ENCODE results near the gene OLR1. TPM values are rescaled to one million over a fixed set of nuclear protein-coding genes. Genes with fewer than 3 reads are reported as not detected.

The OLR1 gene
- total RNA-seq, 4 donors from 2014 or later, result 0.41 TPM; not detected in 3

DNA sequence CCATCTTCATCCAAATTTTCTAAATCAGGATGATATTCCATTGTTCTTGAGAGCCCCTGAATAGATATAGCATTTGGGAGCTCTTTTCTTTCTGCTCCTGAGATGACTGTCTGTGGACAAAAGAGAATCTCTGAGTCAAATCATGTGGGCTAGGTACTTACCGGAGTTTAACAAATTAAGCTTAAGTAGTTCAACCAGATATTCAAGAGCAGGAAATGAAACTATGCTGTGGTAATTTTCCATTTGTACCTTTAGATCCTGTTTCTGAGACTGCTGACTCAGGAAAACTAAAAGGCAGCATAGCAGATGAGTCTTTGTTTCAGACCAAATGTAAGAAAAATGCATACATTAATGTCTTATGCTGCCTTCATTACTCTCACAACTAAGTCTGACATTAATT lies 41.9 kb downstream of the OLR1 start, which contains the start of gene CLEC7A:
TSS of gene CLEC7A (minus strand) at position 158 of the 400 bp plus-strand sequence. CDS start at position 41, 117 bp downstream.
- no peaks in the 10 kb centered on the region for H3K9me3 ChIP-seq
- H3K27me3 ChIP-seq, result no peaks in the 10 kb centered on the region
- H3K4me3 ChIP-seq, result no peak within 1 kb of the TSS
- no peaks in the 10 kb centered on the region for H3K36me3 ChIP-seq
- no peaks in the 10 kb centered on the region for H3K4me1 ChIP-seq
- no peak within 1 kb of the TSS for H3K27ac ChIP-seq
- TF ChIP-seq POLR2A (IDR thresholded peaks at IDR 0.05), result no peak
- TF ChIP-seq, protein P1, sequence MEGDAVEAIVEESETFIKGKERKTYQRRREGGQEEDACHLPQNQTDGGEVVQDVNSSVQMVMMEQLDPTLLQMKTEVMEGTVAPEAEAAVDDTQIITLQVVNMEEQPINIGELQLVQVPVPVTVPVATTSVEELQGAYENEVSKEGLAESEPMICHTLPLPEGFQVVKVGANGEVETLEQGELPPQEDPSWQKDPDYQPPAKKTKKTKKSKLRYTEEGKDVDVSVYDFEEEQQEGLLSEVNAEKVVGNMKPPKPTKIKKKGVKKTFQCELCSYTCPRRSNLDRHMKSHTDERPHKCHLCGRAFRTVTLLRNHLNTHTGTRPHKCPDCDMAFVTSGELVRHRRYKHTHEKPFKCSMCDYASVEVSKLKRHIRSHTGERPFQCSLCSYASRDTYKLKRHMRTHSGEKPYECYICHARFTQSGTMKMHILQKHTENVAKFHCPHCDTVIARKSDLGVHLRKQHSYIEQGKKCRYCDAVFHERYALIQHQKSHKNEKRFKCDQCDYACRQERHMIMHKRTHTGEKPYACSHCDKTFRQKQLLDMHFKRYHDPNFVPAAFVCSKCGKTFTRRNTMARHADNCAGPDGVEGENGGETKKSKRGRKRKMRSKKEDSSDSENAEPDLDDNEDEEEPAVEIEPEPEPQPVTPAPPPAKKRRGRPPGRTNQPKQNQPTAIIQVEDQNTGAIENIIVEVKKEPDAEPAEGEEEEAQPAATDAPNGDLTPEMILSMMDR (IDR thresholded peaks at IDR 0.05), result no peak
- intact Hi-C loops (cut with DNase I; ENCODE audit: low total_unique reads), result no loop called here
- DNase-seq, result no peak

DNA sequence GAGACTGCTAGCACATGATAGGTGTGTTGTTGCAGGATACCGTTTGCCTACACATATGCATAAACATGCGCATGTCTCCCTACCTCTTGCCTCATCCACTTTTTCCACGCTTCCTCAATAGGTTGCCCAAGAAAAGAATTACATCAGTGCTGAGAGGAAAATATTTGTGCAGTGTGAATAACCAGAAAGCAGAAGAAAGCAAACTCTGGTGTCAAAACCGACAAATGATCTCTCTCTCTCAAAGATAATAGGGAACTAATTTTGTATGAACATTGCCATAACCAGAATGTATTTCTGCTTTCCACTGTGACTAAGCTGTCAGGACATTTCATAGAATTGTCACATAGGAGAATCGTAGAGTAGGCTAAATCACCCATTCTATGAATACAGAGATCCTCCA lies 43.2 kb downstream of the OLR1 start:
- no peak for DNase-seq
- no peak for TF ChIP-seq POLR2A (IDR thresholded peaks at IDR 0.05)
- TF ChIP-seq, protein P1 (IDR thresholded peaks at IDR 0.05), result no peak
- intact Hi-C loops (cut with DNase I; ENCODE audit: low total_unique reads), result no loop called here
- Histone ChIP-seq H3K27ac (no peak overlapping the region), H3K27me3 (no peaks in the 10 kb centered on the region), H3K9me3 (no peaks in the 10 kb centered on the region), H3K36me3 (no peaks in the 10 kb centered on the region), H3K4me3 (no peak overlapping the region), H3K4me1 (no peaks in the 10 kb centered on the region)

- H3K9me3 ChIP-seq, result no peaks in the 10 kb centered on the region
- no peak for TF ChIP-seq POLR2A (IDR thresholded peaks at IDR 0.05)
- TF ChIP-seq, protein P1 (IDR thresholded peaks at IDR 0.05), result no peak
- no peaks in the 10 kb centered on the region for H3K36me3 ChIP-seq
- H3K27ac ChIP-seq, result no peak overlapping the region
- H3K27me3 ChIP-seq, result no peaks in the 10 kb centered on the region
- intact Hi-C loops (cut with DNase I; ENCODE audit: low total_unique reads), result no loop called here
- no peaks in the 10 kb centered on the region for H3K4me1 ChIP-seq
- no peak overlapping the region for H3K4me3 ChIP-seq
- DNase-seq, result no peak
These were observed 45.5 kb downstream of the OLR1 start for GRCh38 chr12:10126413-10126812.

- intact Hi-C loops (cut with DNase I; ENCODE audit: low total_unique reads), result no loop called here
- Histone ChIP-seq H3K4me1 (no peaks in the 10 kb centered on the region), H3K4me3 (no peak overlapping the region), H3K36me3 (no peaks in the 10 kb centered on the region), H3K27ac (no peak overlapping the region), H3K27me3 (no peaks in the 10 kb centered on the region), H3K9me3 (no peaks in the 10 kb centered on the region)
- no peak for TF ChIP-seq POLR2A (IDR thresholded peaks at IDR 0.05)
- TF ChIP-seq, protein P1 (IDR thresholded peaks at IDR 0.05), result no peak
- no peak for DNase-seq
These were observed 49.2 kb downstream of the OLR1 start for GRCh38 chr12:10122689-10123088.

DNA sequence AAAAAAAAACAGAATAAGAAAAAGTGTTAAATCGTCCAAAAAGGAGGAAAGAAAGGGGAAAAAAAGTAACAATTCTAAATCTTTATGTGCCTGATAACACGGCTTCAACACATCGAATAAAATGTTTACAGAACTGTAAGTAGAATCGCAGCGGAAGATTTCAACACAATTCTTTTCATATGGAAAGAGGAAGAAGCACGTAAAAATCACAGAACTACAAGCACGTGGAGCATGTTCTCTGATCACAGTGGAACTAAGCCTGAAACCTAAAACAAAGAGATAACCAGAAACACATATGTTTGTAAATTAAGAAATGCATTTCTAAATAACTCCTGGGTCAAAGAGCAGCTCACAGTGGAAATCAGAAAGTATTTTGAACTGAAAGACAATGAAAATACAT lies 50.7 kb downstream of the OLR1 start:
- DNase-seq, result no peak
- intact Hi-C loops (cut with DNase I; ENCODE audit: low total_unique reads), result no loop called here
- no peaks in the 10 kb centered on the region for H3K4me1 ChIP-seq
- H3K27ac ChIP-seq, result no peak overlapping the region
- TF ChIP-seq POLR2A (IDR thresholded peaks at IDR 0.05), result no peak
- TF ChIP-seq, protein P1 (IDR thresholded peaks at IDR 0.05), result no peak
- H3K27me3 ChIP-seq, result no peaks in the 10 kb centered on the region
- no peaks in the 10 kb centered on the region for H3K36me3 ChIP-seq
- no peaks in the 10 kb centered on the region for H3K9me3 ChIP-seq
- no peak overlapping the region for H3K4me3 ChIP-seq
